Neuronal stem cell (in vitro differentiated cells): ENCODE data around the gene RFTN2.

Experiments used
- DNase-seq: peaks from one replicate; pipeline ENCODE4 v3.0.0-alpha.2; 2013; ENCODE audit warnings: low spot score
- H2AFZ ChIP-seq: one replicate; pipeline ENCODE4 v1.6.1; 2013; ENCODE audit warnings: mild to moderate bottlenecking, low read length, inconsistent platforms
- H2AK5ac ChIP-seq: 2 replicates; pipeline ENCODE4 v1.6.1; 2013; ENCODE audit warnings: low read depth, mild to moderate bottlenecking, inconsistent platforms, low read length, moderate library complexity, mixed read lengths
- H2BK120ac ChIP-seq: 2 replicates; pipeline ENCODE4 v1.6.1; 2013; ENCODE audit warnings: low read depth, mild to moderate bottlenecking, inconsistent platforms, low read length, moderate library complexity, mixed read lengths
- H2BK12ac ChIP-seq: one replicate; pipeline ENCODE4 v1.6.1; 2013; ENCODE audit warnings: low read length, inconsistent platforms
- H2BK15ac ChIP-seq: 2 replicates; pipeline ENCODE4 v1.6.1; 2013; ENCODE audit warnings: mild to moderate bottlenecking, low read length, inconsistent platforms, mixed read lengths
- H2BK5ac ChIP-seq: one replicate; pipeline ENCODE4 v1.6.1; 2013; ENCODE audit warnings: inconsistent platforms, mild to moderate bottlenecking, low read length, moderate library complexity
- H3K14ac ChIP-seq: one replicate; pipeline ENCODE4 v1.6.1; 2013; ENCODE audit warnings: low read length, inconsistent platforms
- H3K18ac ChIP-seq: 2 replicates; pipeline ENCODE4 v1.6.1; 2013; ENCODE audit warnings: low read length, inconsistent platforms
- H3K23ac ChIP-seq: 2 replicates; pipeline ENCODE4 v1.6.1; 2013; ENCODE audit warnings: low read depth, mild to moderate bottlenecking, mixed read lengths, low read length, inconsistent platforms; ENCODE audit not compliant: poor library complexity
- H3K27ac ChIP-seq: replicated peaks from 3 replicates; pipeline ENCODE4 v1.5.1; 2013; ENCODE audit warnings: low read length, inconsistent platforms
- H3K27me3 ChIP-seq, 3 experiments: 2 replicates each; pipeline ENCODE4 v1.6.1; 2013; ENCODE audit warnings: low read length in 3 of 3, mild to moderate bottlenecking in 2 of 3, inconsistent platforms in 1 of 3, low read depth in 1 of 3, mixed read lengths in 1 of 3, moderate library complexity in 1 of 3; ENCODE audit not compliant: control insufficient read depth in 3 of 3, insufficient read depth in 3 of 3
- H3K36me3 ChIP-seq, 2 donors: replicated peaks in 1 of 2; 2 replicates each; pipeline ENCODE4 v1.6.1; 2013; ENCODE audit warnings: low read length in 2 of 2; ENCODE audit not compliant: control insufficient read depth in 2 of 2, insufficient read depth in 2 of 2
- H3K4ac ChIP-seq: 2 replicates; pipeline ENCODE4 v1.6.1; 2013; ENCODE audit warnings: inconsistent platforms, mild to moderate bottlenecking, low read length, moderate library complexity
- H3K4me1 ChIP-seq, 2 donors: 1 replicate in 1 of 2; 2 replicates in 1 of 2; pipeline ENCODE4 v1.6.1; 2013; ENCODE audit warnings: low read length in 2 of 2, low read depth in 1 of 2; ENCODE audit not compliant: control insufficient read depth in 2 of 2, insufficient read depth in 1 of 2
- H3K4me2 ChIP-seq: one replicate; pipeline ENCODE4 v1.6.1; 2013; ENCODE audit warnings: mild to moderate bottlenecking, low read length, inconsistent platforms; ENCODE audit not compliant: insufficient read depth, poor library complexity, severe bottlenecking
- H3K4me3 ChIP-seq, 2 donors: 2 replicates each; pipeline ENCODE4 v1.5.1; 2013; ENCODE audit warnings: low read length in 2 of 2, mild to moderate bottlenecking in 2 of 2, inconsistent platforms in 1 of 2, moderate library complexity in 1 of 2
- H3K79me1 ChIP-seq: one replicate; pipeline ENCODE4 v1.6.1; 2013; ENCODE audit warnings: low read depth, mild to moderate bottlenecking, inconsistent platforms, low read length, moderate library complexity
- H3K9ac ChIP-seq: one replicate; pipeline ENCODE4 v1.6.1; 2013; ENCODE audit warnings: mild to moderate bottlenecking, low read depth, low read length, inconsistent platforms; ENCODE audit not compliant: poor library complexity
- H3K9me3 ChIP-seq, 2 donors: replicated peaks in 1 of 2; 2 replicates each; pipeline versions ENCODE3 to v1.6.1; 2013; ENCODE audit warnings: low read length in 2 of 2, mild to moderate bottlenecking in 2 of 2, inconsistent platforms in 1 of 2, low read depth in 1 of 2, mixed read lengths in 1 of 2, moderate library complexity in 1 of 2; ENCODE audit not compliant: control insufficient read depth in 2 of 2, insufficient read depth in 1 of 2
- H4K8ac ChIP-seq: one replicate; pipeline ENCODE4 v1.6.1; 2013; ENCODE audit warnings: low read depth, mild to moderate bottlenecking, inconsistent platforms, low read length, moderate library complexity
- H4K91ac ChIP-seq: one replicate; pipeline ENCODE4 v1.6.1; 2013; ENCODE audit warnings: low read length, low read depth, mild to moderate bottlenecking, inconsistent platforms; ENCODE audit not compliant: poor library complexity
- WGBS, 2 donors: extraction: QIAGEN DNeasy Blood & Tissue Kit; methylation state at CpG; one replicate each; pipeline ENCODE4 v1.1.7; 2013; ENCODE audit warnings: missing lambda C conversion rate in 2 of 2, mixed read lengths in 1 of 2; ENCODE audit not compliant: insufficient read length in 2 of 2, insufficient replicate concordance in 1 of 2; ENCODE audit errors: extremely low coverage in 2 of 2; 5-methylcytosine and 5-hydroxymethylcytosine counted together

RFTN2 gene

GRCh38 chr2:197626965-197627625, 48.3 kb downstream of the RFTN2 start:
- H3K23ac ChIP-seq: no peak overlapping the region
- no peaks in the 10 kb centered on the region for H3K79me1 ChIP-seq
- H3K9me3 ChIP-seq: peaks cover 0 to 10% of the 10 kb centered on the region in 2 donors
- no peak overlapping the region for H3K9ac ChIP-seq
- no CpG with 5 or more reads among the region's 7 CpGs for WGBS, 2 donors
- H3K4ac ChIP-seq: no peak overlapping the region
- H3K36me3 ChIP-seq: peaks cover 0 to 16% of the 10 kb centered on the region in 2 donors
- no peak overlapping the region for H2BK12ac ChIP-seq
- no peak overlapping the region for H3K4me3 ChIP-seq
- no peaks in the 10 kb centered on the region for H3K27me3 ChIP-seq
- no peak overlapping the region for H2BK5ac ChIP-seq
- peak overlapping the region; percentile 3 for H3K27ac ChIP-seq
- H4K91ac ChIP-seq: no peak overlapping the region
- H2AK5ac ChIP-seq: no peak overlapping the region
- no peak overlapping the region for H2BK15ac ChIP-seq
- no peak overlapping the region for H3K18ac ChIP-seq
- H3K4me1 ChIP-seq: peaks cover 8 to 10% of the 10 kb centered on the region in 2 donors
- no peak overlapping the region for H3K4me2 ChIP-seq
- H2BK120ac ChIP-seq: no peak overlapping the region
- no peak overlapping the region for H3K14ac ChIP-seq
- H4K8ac ChIP-seq: no peak overlapping the region
- no peak overlapping the region for H2AFZ ChIP-seq
- no peak for DNase-seq

DNA sequence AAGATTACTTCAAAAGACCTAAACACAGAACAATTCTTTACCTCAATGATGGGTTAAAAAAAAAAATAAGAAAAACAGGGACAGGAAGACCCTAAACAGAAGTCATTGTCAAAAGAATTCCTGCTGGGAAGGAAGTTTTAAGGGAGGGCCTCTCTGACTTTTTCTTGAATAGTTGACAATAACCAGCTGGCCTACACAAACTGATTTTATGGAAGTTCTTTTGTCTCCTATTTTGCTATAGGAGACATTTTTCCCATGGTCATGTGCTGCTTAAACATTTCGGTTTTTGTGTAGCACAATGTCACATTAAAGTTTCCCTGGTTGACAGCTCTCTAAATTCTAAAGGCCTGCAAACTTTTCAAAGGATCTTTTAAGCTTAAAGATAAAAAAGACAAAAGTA, 55.3 kb downstream of the RFTN2 start:
- no peak overlapping the region for H3K27ac ChIP-seq
- H4K91ac ChIP-seq: no peak overlapping the region

GRCh38 chr2:197615016-197615652, 60.3 kb downstream of the RFTN2 start:
- Histone ChIP-seq H3K79me1 (no peaks in the 10 kb centered on the region), H3K4me2 (no peak overlapping the region), H3K27me3 (no peaks in the 10 kb centered on the region), H3K4me3 (no peak overlapping the region), H2BK15ac (no peak overlapping the region), H3K9ac (no peak overlapping the region), H2AFZ (no peak overlapping the region), H3K18ac (no peak overlapping the region), H3K14ac (no peak overlapping the region), H3K4me1 (peaks cover 1 to 4% of the 10 kb centered on the region in 2 donors), H3K23ac (no peak overlapping the region), H3K4ac (no peak overlapping the region), H3K36me3 (peaks cover 0 to 46% of the 10 kb centered on the region in 2 donors), H3K9me3 (no peaks in the 10 kb centered on the region), H2BK12ac (no peak overlapping the region), H2BK5ac (no peak overlapping the region), H2AK5ac (no peak overlapping the region), H3K27ac (no peak overlapping the region), H4K91ac (no peak overlapping the region), H4K8ac (no peak overlapping the region), H2BK120ac (no peak overlapping the region)
- DNase-seq: no peak
- WGBS, 2 donors: no CpG with 5 or more reads among the region's 4 CpGs

More for the DNA sequence above, 55.3 kb downstream of the RFTN2 start:
- Histone ChIP-seq H3K9me3 (peaks cover 0 to 10% of the 10 kb centered on the region in 2 donors), H2AK5ac (no peak overlapping the region), H4K8ac (no peak overlapping the region), H3K18ac (no peak overlapping the region), H2BK12ac (no peak overlapping the region), H3K4me1 (peaks cover 0 to 13% of the 10 kb centered on the region in 2 donors), H2BK120ac (no peak overlapping the region), H3K4me3 (no peak overlapping the region), H3K27me3 (no peaks in the 10 kb centered on the region), H3K4ac (no peak overlapping the region), H3K9ac (no peak overlapping the region), H2AFZ (no peak overlapping the region), H3K23ac (no peak overlapping the region), H3K14ac (no peak overlapping the region), H3K36me3 (peaks cover 0 to 22% of the 10 kb centered on the region in 2 donors), H2BK5ac (no peak overlapping the region), H3K79me1 (no peaks in the 10 kb centered on the region), H3K4me2 (no peak overlapping the region), H2BK15ac (no peak overlapping the region)
- WGBS, 2 donors: no CpG with 5 or more reads among the region's 1 CpG
- no peak for DNase-seq

GRCh38 chr2:197614532-197614931, 60.9 kb downstream of the RFTN2 start:
- no peaks in the 10 kb centered on the region for H3K27me3 ChIP-seq
- no peak overlapping the region for H3K18ac ChIP-seq
- H3K4ac ChIP-seq: no peak overlapping the region
- no peak for DNase-seq
- H3K27ac ChIP-seq: no peak overlapping the region
- H2BK120ac ChIP-seq: no peak overlapping the region
- H3K4me2 ChIP-seq: no peak overlapping the region
- H3K79me1 ChIP-seq: no peaks in the 10 kb centered on the region
- no peak overlapping the region for H2BK15ac ChIP-seq
- no peak overlapping the region for H2BK12ac ChIP-seq
- H3K9ac ChIP-seq: no peak overlapping the region
- H2AFZ ChIP-seq: no peak overlapping the region
- H3K23ac ChIP-seq: no peak overlapping the region
- no peak overlapping the region for H4K91ac ChIP-seq
- peaks cover 0 to 1% of the 10 kb centered on the region in 2 donors for H3K4me1 ChIP-seq
- H3K9me3 ChIP-seq: no peaks in the 10 kb centered on the region
- no peak overlapping the region for H3K4me3 ChIP-seq
- H2BK5ac ChIP-seq: no peak overlapping the region
- no peak overlapping the region for H2AK5ac ChIP-seq
- no peak overlapping the region for H4K8ac ChIP-seq
- WGBS, 2 donors: no CpG with 5 or more reads among the region's 3 CpGs
- H3K14ac ChIP-seq: no peak overlapping the region
- H3K36me3 ChIP-seq: peaks cover 0 to 46% of the 10 kb centered on the region in 2 donors
